ENCODE results near the gene MAMLD1.

The MAMLD1 gene

DNA sequence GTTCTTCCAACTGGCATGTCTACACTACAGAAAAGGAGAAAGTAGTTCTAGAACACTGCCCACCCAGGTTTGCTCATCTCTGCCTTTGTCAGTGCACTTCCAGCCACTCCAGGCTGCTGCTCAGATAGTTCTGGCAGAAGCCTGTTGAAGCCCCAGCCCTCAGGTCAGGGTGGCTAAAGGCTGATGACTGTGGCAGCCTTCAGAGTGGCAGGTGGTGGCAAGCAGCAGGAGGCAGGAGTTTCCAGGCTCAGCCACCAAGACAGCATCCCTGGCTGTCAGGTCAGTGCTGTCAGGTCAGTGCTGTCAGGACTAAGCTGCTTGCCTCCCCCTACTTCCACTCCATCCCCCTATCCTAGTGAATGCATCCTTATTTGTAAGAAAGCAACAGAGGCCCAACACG is 100.4 kb downstream of the MAMLD1 start:
- no peak for DNase-seq

DNA sequence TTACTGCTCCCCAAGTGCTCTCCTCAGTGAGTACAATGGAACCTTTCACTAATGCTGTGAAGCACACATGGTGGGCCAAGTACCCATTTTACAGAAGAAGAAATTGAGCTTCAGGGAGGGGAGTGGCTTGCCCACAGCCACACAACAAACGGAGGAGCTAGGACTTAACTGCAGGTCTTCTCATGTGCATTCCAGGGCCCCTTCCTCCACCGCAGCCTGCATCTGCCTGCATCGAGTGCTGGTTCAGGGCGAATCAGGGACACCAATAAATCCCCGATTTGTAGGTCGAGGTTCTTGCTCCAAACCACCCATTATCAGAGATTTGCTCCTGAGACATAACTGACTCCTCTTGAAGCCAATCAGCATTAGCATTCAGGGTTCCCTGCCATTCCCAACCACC is 100.9 kb downstream of the MAMLD1 start:
- DNase-seq: no peak

DNA sequence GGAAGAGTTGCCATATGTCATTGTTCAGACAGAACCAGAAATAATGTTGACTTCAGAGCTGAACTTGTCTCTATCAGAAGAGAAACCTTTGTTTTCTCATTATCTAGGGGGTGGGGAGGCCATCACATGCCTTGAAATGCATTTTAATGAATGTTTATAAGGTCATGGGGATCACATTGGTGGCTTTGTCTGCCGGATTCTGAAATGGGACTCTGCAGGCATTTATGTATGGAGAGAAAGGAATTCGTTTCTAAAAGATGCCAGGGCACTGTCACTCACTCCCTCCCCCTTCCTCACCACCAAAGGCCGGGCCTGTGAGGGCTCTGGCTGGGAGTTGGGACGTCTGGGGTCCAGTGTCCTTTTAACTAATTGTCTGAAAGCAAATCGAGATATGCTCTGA is 102.2 kb downstream of the MAMLD1 start:
- DNase-seq: no peak

DNA sequence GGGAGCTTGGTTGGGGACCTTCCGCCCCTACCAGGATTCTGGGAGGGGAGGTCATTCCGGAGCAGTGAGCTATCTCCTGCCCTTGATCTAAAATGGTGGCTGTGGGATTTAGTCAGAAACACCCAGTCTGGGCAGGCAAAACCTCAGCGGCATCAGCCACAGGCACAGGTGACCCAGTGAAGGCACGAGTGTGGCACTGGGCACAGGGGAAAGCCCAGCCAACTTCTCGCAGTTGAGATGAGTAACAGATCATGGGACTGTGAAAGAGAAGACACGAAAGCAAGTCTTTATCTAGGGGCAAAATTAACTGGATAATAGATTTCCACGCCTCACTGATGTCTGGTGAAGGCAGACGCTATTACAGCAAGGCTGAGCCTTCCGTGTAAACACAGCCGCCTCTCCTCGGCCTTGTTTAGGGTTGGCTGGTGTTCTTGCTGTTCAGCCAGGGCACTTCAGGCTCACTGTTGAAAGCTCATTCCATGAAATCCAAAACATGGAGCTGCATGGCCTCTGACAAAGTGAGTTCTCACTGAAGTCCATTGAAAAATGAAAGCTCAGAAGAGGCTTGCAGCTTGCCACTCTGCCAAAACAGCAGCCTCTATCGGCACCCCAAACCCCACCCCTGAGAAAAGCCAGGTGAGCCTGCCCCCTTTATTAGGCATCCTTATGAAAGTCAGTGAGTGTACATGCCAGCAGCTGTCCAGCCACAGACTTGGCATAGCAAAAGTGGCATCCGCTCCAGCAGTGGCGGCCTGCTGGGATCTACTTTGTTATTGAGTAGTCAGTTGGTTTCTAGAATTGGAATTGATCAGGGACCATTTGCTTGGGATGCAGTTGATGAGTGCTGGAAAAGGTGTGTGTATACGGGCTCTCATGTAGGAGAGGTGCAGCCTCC is 103.0 kb downstream of the MAMLD1 start:
- no peak for DNase-seq

DNA sequence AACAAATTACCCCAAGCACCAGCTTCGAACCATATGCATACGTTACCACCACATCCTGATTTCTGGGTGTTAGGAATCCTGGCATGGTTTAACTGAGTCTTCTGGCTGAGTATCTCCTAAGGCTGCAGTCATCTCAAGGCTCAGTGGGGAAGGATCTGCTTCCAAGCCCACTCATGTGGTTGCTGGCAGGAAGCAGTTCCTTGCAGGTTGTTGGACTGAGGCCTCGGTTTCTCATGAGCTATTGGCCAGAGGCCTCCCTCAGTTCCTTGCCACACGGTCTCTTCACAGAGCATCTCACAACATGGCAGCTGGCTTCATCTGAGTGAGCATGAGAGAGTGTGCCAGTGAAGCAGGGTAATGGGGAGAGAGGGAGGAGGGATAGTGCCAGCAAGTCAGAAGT is 109.2 kb downstream of the MAMLD1 start:
- no peak for DNase-seq

DNA sequence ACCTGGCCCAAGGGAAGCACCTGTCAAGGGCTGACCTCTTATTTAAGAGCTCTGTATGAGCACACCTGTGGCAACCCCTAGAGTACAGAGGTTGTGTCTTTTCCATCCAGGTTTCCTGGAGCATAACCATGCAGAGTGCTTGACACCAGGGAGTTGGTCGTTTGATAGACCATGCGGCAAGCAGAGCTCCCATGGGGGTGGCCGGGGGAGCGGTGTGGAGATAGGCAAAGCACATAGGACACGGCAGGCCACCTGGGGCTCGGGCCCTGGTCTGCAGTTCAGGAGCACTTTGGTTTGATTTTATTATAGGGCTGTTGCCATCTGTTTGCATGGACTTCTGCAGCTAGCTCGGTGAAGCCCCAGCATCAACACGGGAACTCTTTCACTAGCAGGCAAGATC is 110.3 kb downstream of the MAMLD1 start:
- no peak for DNase-seq

DNA sequence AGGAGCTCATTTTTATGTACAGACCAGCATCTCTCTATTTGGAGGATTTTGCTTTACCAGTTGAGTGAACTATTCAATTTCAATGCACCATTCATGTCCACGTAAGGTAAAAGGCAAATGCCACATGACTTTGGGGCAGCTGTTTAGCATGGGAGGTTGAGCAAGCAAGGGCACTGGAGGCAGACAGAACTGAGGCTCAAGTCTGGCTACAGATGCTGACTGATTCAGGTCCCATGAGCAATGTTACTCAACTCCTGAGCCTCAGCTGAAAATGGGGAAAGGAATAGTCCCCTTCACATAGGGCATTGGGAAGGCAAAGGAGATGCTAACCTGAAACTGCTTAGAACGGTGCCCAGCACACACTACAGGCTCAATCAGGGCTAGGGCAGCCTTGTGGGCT is 112.3 kb downstream of the MAMLD1 start:
- no peak for DNase-seq

DNA sequence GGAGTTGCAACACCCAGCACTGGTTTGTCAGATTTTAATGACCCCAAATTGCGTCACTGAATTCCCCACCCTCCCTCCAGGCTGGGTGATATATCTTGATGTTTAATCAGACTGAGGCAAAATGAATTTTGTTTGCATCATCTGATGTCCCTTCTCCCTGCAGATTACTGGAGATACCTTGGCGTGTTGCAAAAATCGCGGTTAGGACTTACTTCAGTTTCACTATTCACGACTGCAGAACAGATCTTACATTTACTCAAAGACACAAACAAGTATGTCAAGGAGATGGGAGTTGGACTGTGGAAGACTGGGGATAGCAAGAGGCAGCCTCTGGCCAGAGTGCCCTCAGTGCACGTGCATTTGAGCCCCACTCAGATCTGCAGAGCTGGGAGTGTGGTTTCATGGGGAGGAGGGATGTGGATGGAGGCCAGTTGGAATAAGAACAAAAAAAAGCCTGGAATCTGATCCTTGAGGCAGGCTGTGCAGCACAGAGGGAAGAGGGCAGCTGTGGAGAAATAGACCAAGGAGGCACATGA is 113.1 kb downstream of the MAMLD1 start:
- DNase-seq: no peak

DNA sequence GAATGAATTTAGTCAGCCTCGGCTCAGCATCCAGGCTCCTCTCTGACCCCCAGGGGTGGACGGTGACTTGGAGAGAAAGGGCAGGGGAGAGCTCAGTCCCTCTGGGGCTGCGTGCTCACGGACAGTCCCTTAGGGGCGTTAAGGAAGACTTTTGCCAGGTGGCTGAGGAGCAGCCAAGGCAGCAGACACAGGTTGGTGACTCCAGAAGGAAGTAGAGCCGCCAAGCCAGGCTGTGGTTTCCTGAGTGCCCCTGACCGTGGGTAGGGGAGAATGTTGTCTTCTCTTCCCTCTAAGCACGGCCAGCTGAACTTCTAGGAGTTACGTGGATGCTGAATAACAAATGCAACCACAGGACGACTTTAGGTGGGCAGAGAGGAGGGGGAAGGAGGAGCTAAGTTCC is 114.3 kb downstream of the MAMLD1 start:
- no peak for DNase-seq

DNA sequence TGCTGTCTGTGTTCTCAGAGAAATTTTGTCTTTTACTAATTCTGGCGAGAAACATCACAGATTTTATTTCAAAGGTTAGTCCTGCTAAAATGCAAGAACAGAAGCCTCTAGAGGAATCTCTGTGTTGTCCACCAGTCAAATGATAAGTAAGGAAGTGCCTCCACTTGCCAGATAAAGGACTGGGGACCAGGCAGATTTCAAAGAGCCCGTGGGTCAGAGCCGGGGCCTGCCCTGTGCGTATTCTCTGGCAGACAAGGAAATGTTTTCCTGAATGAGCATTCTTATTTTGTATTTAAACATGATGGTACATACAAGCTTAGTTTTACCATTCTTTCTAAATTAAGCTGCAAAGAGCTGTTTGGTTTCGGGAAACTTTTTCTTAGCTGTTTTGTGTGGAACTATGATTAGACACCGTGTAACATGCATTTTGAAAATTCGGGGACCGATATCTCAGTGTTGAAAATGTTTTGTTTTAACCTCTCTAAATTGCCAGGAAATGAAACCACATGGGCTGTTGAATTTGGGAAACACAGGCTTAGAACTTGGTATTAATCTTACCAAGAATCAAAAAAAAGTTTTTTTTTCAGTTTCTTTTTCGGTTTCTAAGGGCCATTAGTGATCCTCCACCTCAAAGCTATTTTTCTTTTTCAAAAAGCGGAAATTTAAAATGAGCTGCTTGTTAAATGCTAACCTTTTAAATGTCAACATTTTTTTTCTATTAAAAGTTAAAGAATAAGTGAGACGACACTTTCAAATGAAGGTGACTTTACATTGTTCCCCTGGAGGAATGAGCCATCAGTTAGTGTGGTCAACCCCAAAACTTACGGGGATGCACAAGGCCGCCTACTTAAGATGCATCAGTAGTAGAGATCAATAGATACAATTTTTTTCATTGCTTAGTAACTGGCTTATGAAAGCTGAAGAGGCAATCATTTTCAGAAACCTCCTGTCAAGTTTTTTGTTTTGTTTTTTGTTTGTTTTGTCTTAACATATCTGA is 115.7 kb downstream of the MAMLD1 start:
- no peak for DNase-seq

DNA sequence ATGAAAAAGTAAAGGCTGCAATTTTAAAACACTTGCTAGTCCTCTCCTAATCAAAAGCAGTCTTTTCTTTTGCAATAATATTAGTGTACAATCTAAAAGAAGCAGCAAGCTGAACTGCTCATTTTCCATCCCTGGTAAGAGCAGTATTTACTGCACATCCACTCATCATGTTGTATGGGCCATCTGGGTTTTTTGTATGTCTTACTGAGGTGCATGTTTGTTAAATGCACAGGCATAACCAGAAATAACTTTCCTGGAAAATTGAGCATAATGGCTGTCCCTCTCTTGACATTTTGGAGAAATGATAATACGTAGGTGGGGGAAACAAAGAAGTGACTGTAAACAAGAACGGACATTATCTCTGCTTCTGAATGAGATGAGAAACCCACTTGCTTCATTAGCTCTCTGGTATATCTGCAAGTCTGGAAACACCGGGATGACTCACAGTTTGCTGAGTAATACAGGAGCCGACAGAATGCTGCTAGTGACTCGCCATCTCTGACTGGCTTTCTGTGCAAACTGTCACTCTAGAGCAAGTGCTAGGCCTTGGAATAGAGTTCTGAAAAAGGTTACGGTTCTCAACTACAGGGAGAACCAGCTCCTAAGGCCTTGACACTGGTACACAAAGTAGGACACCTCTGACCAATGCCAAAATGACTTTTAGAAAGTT is 119.6 kb downstream of the MAMLD1 start:
- no peak for DNase-seq

DNA sequence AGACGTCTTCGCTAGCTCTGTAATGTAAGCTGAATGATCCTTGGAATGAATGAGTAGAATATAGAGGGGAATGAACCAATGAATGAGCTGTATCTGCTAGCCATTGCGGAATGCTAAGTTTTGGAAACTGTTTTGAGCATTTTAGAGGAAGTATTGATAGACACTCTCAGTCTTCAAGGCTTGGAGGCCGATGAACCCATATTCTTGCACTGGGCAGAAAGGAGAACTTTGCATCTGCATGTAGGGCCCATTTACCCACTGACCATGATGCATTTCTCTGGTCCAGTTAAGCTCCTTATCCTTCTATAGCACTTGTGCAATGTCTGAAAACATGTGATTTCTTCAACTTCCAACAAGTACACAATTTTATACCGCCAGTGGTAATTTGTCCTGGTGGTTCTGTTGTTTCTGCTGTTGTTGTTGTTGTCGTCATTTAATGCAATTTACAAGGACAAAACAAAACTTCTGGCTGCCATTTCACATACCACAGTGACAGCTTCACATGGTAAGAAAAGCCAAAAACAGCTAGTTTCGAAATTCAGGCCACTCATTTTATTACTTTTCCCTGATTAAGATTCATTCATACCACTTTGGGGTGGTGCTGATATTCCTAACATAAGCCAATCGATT is 120.4 kb downstream of the MAMLD1 start:
- no peak for DNase-seq

DNA sequence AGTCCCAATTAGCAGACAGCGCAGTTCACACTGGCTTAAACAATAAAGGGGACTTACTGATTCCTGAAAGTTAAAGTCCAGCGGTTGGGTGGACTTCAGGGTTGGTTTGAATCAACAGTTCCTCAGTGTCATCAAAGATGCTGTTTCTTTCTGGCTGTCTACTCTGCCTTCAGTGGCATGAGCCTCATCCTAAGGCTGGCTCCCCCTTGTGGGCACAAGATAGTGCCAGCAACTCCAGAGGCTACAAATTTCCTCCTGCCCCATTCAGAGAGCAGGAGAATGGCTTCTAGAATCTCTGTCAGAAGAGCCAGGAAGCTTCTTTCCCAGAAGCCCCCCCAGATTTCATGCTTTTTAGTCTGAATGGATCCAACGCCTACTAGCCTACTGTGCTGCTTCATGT is 122.9 kb downstream of the MAMLD1 start:
- peak in 1 of 2 experiments; percentile 61 for DNase-seq

DNA sequence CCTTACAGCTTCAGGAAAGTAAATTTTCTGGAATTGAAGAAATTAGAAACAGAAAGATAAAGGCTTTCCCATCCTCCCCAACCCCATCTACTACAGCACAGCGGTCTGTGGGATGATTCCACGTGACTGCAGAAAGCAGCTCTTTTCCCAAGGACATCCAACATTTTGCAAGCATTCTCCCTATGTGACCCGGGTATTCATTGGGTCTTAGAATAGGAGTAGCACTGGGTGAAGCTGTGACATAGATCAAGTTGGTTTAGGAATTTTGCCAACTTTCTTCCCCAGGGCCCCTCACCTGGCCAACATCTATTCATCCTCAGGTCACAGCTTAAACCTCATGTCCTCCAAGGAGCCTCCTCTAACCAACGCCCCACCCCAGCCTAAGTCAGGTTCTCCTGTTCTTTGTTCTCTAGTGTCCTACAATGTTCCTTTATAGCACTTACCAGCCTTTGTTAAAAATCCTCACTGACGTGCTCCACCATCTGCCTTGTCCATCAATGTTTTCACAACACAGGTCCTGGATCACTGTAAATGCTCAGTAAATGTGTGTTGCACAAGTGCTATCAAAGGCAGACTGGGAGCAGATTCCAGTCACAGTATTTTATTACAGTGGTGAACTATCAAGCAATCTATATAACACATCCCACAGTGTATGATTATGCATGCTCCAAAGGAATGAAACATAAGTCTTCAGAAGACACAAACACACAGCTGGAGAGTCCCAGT is 124.4 kb downstream of the MAMLD1 start:
- DNase-seq: no peak

DNA sequence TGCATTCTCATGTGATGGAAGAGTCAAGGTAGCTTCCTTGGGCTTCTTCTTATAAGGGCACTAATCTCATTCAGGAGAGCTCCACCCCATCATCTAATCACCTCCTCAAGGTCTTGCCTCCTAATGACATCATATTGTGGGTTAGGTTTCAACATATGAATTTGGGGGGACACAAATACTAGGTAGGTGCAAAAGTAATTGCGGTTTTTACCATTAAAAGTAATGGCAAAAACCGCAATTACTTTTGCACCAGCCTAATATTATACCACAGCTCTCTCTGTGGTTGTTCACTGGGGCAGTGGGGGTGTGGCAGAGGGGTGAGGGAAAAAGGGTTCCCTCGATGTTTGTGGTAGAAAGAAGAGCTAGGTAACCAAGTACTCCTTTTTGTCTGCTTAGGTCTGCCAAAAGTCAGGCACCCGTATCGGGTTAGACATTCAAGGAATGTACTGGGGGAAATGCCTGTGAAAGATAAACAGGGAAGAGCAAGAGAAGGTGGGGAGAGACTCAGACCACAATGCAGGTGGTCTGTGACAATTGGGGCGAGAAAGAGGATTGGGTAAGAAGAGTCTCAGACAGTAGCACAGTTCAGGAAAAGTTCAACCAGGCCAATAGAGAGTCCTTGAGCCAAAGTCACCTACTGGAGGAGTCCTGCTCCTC is 126.4 kb downstream of the MAMLD1 start:
- DNase-seq: no peak

DNA sequence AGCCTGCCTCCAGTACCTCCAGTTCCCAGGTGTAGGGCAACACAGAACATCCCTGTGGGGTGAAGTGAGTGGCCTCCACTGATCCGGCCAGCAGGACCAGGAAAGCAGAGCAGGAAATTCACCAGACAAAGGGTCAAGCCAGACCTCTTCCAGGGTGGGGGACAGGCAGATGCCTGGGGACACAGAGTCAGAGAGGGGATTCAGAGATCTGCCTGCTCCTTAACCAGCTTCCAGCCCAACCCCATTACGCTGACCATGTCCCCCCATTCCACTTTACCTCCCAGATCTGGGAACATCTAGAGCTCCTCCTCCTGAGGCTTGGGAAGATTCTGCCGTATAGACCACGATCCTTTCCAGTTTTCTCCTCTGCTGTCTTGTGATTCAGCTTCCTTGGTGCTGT is 132.4 kb downstream of the MAMLD1 start:
- DNase-seq: no peak

DNA sequence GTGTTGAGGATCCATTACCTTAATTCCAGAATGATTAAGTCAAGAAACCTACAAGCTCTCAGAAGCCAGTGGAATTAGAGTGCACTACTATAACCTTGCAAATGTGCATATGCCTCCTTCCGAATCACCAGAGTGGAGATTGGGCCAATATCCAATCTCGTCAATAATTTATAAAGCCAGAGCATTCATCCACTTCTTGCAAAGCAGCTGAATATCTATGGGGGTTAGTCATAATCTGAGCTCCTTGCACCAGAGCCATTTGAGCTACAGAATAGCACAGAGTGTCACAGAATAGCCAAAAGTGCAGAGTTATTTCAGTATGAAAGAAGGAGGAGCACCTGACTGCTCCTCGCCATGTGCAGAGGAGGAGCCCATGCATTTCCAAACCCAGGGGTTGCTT is 136.1 kb downstream of the MAMLD1 start:
- DNase-seq: no peak

DNA sequence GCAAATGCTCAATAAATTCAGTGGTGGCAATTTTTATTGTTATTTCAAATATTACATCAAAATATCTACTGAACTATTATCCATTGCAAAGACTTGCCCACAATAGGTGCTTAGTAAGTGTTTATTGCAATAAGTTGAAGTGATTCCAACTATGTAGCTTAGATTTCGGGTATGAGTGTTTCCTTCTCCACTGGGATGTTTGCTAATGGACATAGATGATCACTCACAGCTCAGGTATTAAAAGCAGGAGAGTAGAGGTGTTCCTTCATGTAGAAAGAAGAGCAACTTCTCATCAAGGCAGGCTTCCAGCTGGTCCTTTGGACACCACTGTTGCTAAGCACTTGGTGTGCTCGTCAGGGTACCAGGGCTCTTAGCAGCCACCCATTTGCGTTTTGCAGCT is 139.0 kb downstream of the MAMLD1 start:
- DNase-seq: no peak

DNA sequence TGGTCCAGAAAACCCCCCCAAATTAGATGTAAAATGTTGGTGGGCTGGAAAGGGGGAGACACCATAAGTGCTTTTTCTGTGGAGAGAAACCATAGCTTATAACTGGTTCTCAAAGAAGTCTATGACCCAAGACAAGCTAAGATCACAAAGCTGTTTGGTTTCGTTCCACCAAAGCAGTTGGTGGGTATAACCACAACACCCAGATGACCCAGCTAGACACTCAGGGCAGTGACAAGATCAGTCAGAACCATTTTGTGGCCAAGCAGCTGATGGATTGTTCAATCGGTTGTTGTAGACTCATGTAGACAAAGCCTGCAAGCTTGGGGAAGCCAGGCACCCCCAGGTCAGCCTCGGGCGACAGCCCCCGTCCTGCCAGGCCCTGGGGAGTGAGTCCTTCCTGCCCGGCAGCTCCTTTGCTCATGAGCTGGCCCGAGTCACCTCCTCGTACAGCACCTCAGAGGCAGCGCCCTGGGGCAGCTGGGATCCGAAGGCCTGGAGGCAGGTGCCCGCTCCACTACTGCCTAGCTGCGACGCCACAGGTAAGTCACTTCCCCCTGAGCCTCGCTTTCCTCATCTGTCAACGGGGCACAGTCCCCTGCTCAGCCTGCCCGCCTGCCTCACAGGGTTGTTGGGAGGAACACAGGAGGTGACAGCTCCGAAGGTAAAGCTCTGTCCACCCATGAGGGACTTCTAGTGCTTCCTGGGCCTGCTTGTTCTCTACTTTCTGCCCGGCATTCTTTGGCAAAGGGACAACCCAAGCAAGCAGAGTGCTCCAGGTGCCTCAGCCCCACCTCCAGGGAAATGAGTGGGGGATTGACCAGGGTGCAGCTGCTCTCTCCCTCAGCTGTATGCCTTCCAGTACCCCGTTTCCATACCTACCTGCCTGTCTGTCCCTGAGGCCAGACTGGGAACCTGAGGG is 140.1 kb downstream of the MAMLD1 start:
- no peak for DNase-seq

DNA sequence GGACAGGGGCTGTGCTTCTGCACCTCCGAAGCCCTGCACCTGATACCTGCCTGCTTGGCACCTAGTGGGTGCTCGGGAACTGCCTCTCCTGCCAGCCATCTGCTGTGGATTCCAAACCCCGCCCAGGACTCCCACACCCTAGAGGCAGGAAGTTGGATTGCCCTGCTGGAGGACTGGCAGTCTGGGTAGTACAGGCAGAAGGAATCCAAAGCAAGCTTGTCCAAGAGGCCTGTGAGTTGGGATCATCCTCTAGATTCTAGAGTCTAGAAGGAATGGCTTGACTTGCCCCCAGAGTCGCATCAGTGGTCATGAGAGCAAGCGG is 140.7 kb downstream of the MAMLD1 start:
- no peak for DNase-seq
